ENCODE data around the gene MRPL16.

The MRPL16 gene

GRCh38 chr11:59769828-59770227, 40.8 kb downstream of the MRPL16 start:
- Histone ChIP-seq H3K4me3 (ENCODE audit: insufficient read depth, low read length, poor library complexity, severe bottlenecking) (no peak overlapping the region), H3K9me2 (replicated peaks; ENCODE audit: insufficient read depth, low read length) (no peaks in the 10 kb centered on the region), H3K9me3 (ENCODE audit: insufficient read depth, low read length) (no peaks in the 10 kb centered on the region), H3F3A (ENCODE audit: insufficient read depth) (no peaks in the 10 kb centered on the region), H3K79me2 (ENCODE audit: insufficient read depth, low read length) (no peaks in the 10 kb centered on the region), H3K36me3 (ENCODE audit: low read length) (no peaks in the 10 kb centered on the region), H3K9ac (ENCODE audit: low read length) (no peak overlapping the region), H3K27me3 (ENCODE audit: low read length) (no peaks in the 10 kb centered on the region), H2AFZ (ENCODE audit: low read depth, low read length, severe bottlenecking) (no peak overlapping the region), H3K4me2 (ENCODE audit: low read depth, low read length, poor library complexity, severe bottlenecking) (no peak overlapping the region), H3K27ac (ENCODE audit: low read depth, low read length) (no peak overlapping the region), H4K20me1 (ENCODE audit: low read depth, low read length) (no peaks in the 10 kb centered on the region)
- TF ChIP-seq CTCF (IDR thresholded peaks at IDR 0.05; ENCODE audit: insufficient read depth, low read length, poor library complexity, severe bottlenecking): no peak

GRCh38 chr11:59769111-59769510, 41.5 kb downstream of the MRPL16 start:
- Histone ChIP-seq H3K9ac (ENCODE audit: low read length) (no peak overlapping the region), H4K20me1 (ENCODE audit: low read depth, low read length) (no peaks in the 10 kb centered on the region), H3F3A (ENCODE audit: insufficient read depth) (no peaks in the 10 kb centered on the region), H3K9me2 (replicated peaks; ENCODE audit: insufficient read depth, low read length) (no peaks in the 10 kb centered on the region), H3K9me3 (ENCODE audit: insufficient read depth, low read length) (no peaks in the 10 kb centered on the region), H3K4me3 (ENCODE audit: insufficient read depth, low read length, poor library complexity, severe bottlenecking) (no peak overlapping the region), H3K36me3 (ENCODE audit: low read length) (no peaks in the 10 kb centered on the region), H3K4me2 (ENCODE audit: low read depth, low read length, poor library complexity, severe bottlenecking) (no peak overlapping the region), H3K79me2 (ENCODE audit: insufficient read depth, low read length) (no peaks in the 10 kb centered on the region), H3K27me3 (ENCODE audit: low read length) (no peaks in the 10 kb centered on the region), H3K27ac (ENCODE audit: low read depth, low read length) (no peak overlapping the region), H2AFZ (ENCODE audit: low read depth, low read length, severe bottlenecking) (no peak overlapping the region)
- TF ChIP-seq EZH2phosphoT487 (conservative IDR thresholded peaks at IDR 0.05; ENCODE audit: low read length): no peak
- TF ChIP-seq CTCF (IDR thresholded peaks at IDR 0.05; ENCODE audit: insufficient read depth, low read length, poor library complexity, severe bottlenecking): no peak

GRCh38 chr11:59767225-59767611, 43.4 kb downstream of the MRPL16 start:
- Histone ChIP-seq H4K20me1 (ENCODE audit: low read depth, low read length) (no peaks in the 10 kb centered on the region), H3K9me2 (replicated peaks; ENCODE audit: insufficient read depth, low read length) (no peaks in the 10 kb centered on the region), H3K4me2 (ENCODE audit: low read depth, low read length, poor library complexity, severe bottlenecking) (no peak overlapping the region), H3K4me3 (ENCODE audit: insufficient read depth, low read length, poor library complexity, severe bottlenecking) (no peak overlapping the region), H3K9me3 (ENCODE audit: insufficient read depth, low read length) (no peaks in the 10 kb centered on the region), H3F3A (ENCODE audit: insufficient read depth) (no peaks in the 10 kb centered on the region), H3K79me2 (ENCODE audit: insufficient read depth, low read length) (no peaks in the 10 kb centered on the region), H3K36me3 (ENCODE audit: low read length) (no peaks in the 10 kb centered on the region), H3K9ac (ENCODE audit: low read length) (no peak overlapping the region), H3K27ac (ENCODE audit: low read depth, low read length) (no peak overlapping the region), H3K27me3 (ENCODE audit: low read length) (no peaks in the 10 kb centered on the region), H2AFZ (ENCODE audit: low read depth, low read length, severe bottlenecking) (no peak overlapping the region)
- TF ChIP-seq CTCF (IDR thresholded peaks at IDR 0.05; ENCODE audit: insufficient read depth, low read length, poor library complexity, severe bottlenecking): no peak
- no peak for TF ChIP-seq EZH2phosphoT487 (conservative IDR thresholded peaks at IDR 0.05; ENCODE audit: low read length)
